Measurements from ENCODE around the gene MROH8.

GRCh38 chr20:37200376-37200775, 21.0 kb upstream of the MROH8 start:
- no peak for TF ChIP-seq CTCF (IDR thresholded peaks at IDR 0.05; ENCODE audit: insufficient read depth, low read length)
- TF ChIP-seq REST (IDR thresholded peaks at IDR 0.05; ENCODE audit: insufficient replicate concordance, low read depth): no peak
- no peak for TF ChIP-seq POLR2AphosphoS5 (IDR thresholded peaks at IDR 0.05; ENCODE audit: low read depth)
- no peak for TF ChIP-seq GABPA (IDR thresholded peaks at IDR 0.05; ENCODE audit: low read depth)
- TF ChIP-seq SPI1 (IDR thresholded peaks at IDR 0.05; ENCODE audit: borderline replicate concordance, low read depth): no peak

All from HL-60 (cell line).